GM12801 (cell line): ENCODE measurements around the gene ZDHHC11B.
"Not testable (repeated sequence)": the region's sequence is repeated elsewhere in the genome, so short reads cannot be mapped to it uniquely, and the experiment has no call there.

Source experiments
- TF ChIP-seq, protein P1 (sequence below): IDR thresholded peaks from one replicate; pipeline ENCODE4 v1.5.1; 2011; ENCODE audit warnings: control low read depth; ENCODE audit not compliant: insufficient read length; ENCODE audit errors: extremely low read depth

The ZDHHC11B gene

GRCh38 chr5:749101-749670 lies 35.3 kb downstream of the ZDHHC11B start:
- TF ChIP-seq, protein P1, sequence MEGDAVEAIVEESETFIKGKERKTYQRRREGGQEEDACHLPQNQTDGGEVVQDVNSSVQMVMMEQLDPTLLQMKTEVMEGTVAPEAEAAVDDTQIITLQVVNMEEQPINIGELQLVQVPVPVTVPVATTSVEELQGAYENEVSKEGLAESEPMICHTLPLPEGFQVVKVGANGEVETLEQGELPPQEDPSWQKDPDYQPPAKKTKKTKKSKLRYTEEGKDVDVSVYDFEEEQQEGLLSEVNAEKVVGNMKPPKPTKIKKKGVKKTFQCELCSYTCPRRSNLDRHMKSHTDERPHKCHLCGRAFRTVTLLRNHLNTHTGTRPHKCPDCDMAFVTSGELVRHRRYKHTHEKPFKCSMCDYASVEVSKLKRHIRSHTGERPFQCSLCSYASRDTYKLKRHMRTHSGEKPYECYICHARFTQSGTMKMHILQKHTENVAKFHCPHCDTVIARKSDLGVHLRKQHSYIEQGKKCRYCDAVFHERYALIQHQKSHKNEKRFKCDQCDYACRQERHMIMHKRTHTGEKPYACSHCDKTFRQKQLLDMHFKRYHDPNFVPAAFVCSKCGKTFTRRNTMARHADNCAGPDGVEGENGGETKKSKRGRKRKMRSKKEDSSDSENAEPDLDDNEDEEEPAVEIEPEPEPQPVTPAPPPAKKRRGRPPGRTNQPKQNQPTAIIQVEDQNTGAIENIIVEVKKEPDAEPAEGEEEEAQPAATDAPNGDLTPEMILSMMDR: no peak

DNA sequence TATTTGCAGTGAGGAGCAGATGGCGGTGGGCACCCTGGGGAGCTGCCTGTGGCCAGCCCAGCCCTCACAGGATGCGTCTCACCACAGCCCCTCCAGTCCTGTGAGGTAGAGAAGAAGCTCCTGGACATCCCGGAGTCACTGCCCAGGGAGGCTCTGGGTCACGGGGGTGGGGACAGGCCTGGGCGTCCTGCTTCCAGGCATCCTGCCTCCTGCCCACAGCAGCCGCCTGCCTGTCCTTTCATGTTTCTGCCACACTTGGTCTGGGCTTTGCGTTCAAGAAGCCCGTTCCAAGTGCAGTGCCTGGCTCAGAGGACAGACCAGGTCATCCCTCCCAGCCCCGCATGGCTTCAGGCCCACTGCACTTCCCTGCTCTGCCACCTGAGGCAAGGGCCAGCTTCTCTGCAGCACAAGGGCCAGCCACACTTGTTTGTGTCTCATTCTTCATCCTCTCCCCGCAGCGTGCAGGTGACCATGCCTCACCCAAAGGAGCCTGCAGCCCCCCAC lies 38.2 kb downstream of the ZDHHC11B start:
- TF ChIP-seq, protein P1: no peak

- TF ChIP-seq, protein P1: no peak
These were observed 67.4 kb downstream of the ZDHHC11B start for GRCh38 chr5:717143-717542.

DNA sequence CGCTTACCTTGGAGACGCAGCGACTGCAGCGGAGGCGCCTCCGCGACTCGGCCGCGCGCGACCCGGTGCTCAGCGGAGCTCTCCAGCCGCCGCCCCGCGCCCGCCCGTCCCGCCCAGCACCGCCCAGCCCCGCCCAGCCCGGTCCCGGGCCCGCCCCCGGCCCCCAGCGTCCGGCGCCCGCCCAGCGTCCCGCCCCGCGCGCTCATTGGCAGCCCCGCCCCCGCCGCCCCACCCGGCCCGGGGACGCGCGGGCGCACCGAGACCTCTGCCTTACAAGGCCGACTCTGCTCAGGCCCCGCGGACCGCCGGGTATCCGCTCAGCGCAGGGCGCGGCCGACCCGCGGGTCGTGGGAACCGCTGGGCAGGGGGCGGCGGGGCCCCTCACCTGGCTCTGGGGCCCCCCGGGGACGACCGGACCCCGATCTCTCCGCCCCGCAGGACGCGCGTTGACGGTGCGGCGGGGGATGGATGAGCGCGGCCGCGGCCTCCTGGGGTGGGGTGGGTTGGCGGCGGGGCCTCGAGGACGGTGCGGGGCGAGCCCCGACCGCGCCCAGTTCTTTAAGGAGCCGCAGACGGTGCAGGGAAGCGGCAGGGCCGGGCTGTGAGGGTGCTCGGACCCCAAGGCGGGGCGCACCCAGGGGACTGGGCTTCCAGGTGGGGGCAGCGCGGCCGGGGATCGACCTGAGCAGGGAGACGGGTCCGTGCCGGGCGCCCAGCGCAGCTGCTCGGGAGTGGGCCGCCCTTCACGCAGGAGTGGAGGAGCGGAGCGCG lies 91.1 kb downstream of the ZDHHC11B start, which contains the start of gene TPPP:
Gene TPPP (minus strand): TSS at position 82 of the 771 bp plus-strand sequence. CDS start 15,292 bp downstream, outside the sequence.
- TF ChIP-seq, protein P1: not testable (repeated sequence)

DNA sequence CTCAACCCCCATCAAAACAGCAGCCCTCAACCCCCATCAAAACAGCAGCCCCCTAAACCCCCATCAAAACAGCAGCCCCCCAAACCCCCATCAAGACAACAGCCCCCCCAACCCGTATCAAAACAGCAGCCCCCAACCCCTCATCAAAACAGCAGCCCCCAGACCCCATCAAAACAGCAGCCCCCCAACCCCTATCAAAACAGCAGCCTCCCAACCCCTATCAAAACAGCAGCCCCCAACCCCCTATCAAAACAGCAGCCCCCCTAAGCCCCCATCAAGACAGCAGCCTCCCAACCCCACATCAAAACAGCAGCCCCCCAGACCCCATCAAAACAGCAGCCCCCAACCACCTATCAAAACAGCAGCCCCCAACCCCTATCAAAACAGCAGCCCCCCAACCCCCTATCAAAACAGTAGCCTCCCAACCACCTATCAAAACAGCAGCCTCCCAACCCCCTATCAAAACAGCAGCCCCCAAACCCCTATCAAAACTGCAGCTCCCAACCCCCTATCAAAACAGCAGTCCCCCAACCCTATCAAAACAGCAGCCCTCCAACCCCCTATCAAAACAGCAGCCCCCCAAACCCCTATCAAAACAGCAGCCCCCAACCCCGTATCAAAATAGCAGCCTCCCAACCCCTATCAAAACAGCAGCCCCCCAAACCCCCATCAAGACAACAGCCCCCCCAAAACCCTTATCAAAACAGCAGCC lies 92.6 kb downstream of the ZDHHC11B start:
- TF ChIP-seq, protein P1: no peak

- TF ChIP-seq, protein P1: no peak
These were observed 99.0 kb downstream of the ZDHHC11B start for GRCh38 chr5:685262-686171.

GRCh38 chr5:684751-685216 lies 99.7 kb downstream of the ZDHHC11B start:
- TF ChIP-seq, protein P1: no peak
